ENCODE results near the gene S100A9.

DNA sequence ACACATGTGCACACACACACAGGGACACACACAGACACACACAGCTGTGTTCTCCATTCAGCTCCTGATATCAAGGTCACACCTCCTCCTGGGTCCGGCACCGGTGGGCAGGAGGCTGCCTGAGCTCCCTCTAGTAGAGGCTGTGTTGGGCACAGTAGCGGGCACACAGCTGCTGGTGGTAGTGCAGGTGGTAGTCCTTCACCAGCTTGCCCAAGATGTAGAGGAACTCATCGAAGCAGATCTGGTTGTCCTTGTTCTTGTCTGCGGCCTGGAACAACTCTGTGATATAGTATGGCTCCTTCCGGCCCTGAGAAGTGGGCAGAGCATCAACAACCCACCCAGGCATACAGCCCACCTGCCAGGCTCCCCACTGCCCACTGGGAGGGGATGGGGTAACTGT is 38.8 kb downstream of the S100A9 start:
- TF ChIP-seq YY1 (IDR thresholded peaks at IDR 0.05; ENCODE audit: extremely low read depth, insufficient replicate concordance, low read depth, low read length) (no peak), POLR2A (IDR thresholded peaks at IDR 0.05; ENCODE audit: borderline replicate concordance, extremely low read depth, insufficient read depth, insufficient read length) (no peak), POLR2AphosphoS5 (IDR thresholded peaks at IDR 0.05; ENCODE audit: low read depth, low read length) (no peak), EZH2phosphoT487 (IDR thresholded peaks at IDR 0.05; ENCODE audit: borderline replicate concordance) (no peak)
- TF ChIP-seq, protein P1, sequence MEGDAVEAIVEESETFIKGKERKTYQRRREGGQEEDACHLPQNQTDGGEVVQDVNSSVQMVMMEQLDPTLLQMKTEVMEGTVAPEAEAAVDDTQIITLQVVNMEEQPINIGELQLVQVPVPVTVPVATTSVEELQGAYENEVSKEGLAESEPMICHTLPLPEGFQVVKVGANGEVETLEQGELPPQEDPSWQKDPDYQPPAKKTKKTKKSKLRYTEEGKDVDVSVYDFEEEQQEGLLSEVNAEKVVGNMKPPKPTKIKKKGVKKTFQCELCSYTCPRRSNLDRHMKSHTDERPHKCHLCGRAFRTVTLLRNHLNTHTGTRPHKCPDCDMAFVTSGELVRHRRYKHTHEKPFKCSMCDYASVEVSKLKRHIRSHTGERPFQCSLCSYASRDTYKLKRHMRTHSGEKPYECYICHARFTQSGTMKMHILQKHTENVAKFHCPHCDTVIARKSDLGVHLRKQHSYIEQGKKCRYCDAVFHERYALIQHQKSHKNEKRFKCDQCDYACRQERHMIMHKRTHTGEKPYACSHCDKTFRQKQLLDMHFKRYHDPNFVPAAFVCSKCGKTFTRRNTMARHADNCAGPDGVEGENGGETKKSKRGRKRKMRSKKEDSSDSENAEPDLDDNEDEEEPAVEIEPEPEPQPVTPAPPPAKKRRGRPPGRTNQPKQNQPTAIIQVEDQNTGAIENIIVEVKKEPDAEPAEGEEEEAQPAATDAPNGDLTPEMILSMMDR (IDR thresholded peaks at IDR 0.05 in 2 of 3, conservative IDR thresholded peaks at IDR 0.05 in 1 of 3; ENCODE audit: borderline replicate concordance in 1 of 3, insufficient read depth in 1 of 3, low read depth in 2 of 3, low read length in 2 of 3): no peak
